ENCODE results near the gene GPX6.
"Not testable (repeated sequence)": the region's sequence is repeated elsewhere in the genome, so short reads cannot be mapped to it uniquely, and the experiment has no call there.

GPX6 gene

GRCh38 chr6:28490205-28490890 lies 25.2 kb downstream of the GPX6 start:
- Histone ChIP-seq H3K36me3 (ENCODE audit: control insufficient read depth, insufficient read depth, low read length) (no peaks in the 10 kb centered on the region), H3K9ac (ENCODE audit: low read depth, low read length) (peak overlapping the region; percentile 56), H3K4me1 (ENCODE audit: control insufficient read depth, insufficient read depth, low read length) (no peaks in the 10 kb centered on the region), H3K4me3 (ENCODE audit: low read depth, low read length) (peak overlapping the region; percentile 81), H3K27me3 (ENCODE audit: control insufficient read depth, insufficient read depth, low read length) (peaks cover 6% of the 10 kb centered on the region), H3K9me3 (ENCODE audit: control insufficient read depth, insufficient read depth, low read length) (no peaks in the 10 kb centered on the region)

DNA sequence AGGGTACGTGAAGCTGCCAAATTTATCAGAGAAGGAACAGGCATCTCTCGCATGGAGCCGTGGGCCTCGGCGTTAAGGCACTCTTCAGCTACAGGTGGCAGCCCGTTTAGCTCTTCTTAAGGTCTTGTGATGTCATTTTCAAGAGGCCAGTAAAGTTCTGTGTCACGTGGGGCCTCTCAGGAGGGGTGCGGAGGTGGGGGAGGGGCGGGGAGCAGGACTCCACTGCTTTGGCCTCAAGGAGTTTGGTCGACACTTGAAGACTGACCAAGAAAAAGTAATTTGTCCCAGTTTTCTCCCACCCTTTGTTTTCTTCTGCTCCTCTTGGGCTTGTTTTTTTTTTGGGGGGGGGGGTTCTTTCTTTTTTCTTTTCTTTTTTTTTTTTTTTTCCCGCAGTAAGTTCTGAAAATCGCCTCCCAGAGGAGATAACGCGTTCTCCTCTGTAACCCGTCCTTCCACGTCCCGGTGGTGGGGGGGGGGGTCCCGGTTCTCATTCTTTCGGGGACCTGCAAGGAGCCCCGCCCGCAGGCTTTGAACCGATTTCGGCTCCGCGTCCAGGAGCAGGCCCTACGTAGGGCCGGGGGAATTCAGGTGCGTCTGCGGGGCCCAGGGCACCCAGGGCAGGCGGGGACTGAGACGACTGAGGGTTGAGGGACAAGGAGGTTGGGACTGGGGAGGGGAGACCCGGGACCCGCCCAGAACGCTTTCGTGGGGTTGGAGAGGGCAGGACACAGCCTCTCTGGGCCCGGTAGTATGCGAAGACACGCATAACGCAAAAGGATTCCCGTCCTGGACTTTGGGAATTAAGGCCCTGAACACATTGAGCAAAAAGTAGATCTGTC lies 26.0 kb downstream of the GPX6 start:
- Histone ChIP-seq H3K4me3 (ENCODE audit: low read depth, low read length) (peak overlapping the region; percentile 81), H3K9ac (ENCODE audit: low read depth, low read length) (peak overlapping the region; percentile 41), H3K36me3 (ENCODE audit: control insufficient read depth, insufficient read depth, low read length) (no peaks in the 10 kb centered on the region)

GRCh38 chr6:28488916-28489365 lies 26.7 kb downstream of the GPX6 start:
- H3K4me1 ChIP-seq (ENCODE audit: control insufficient read depth, insufficient read depth, low read length), result no peaks in the 10 kb centered on the region
- no peaks in the 10 kb centered on the region for H3K9me3 ChIP-seq (ENCODE audit: control insufficient read depth, insufficient read depth, low read length)
- H3K4me3 ChIP-seq (ENCODE audit: low read depth, low read length), result peak overlapping the region; percentile 81
- peaks cover 6% of the 10 kb centered on the region for H3K27me3 ChIP-seq (ENCODE audit: control insufficient read depth, insufficient read depth, low read length)
- no peaks in the 10 kb centered on the region for H3K36me3 ChIP-seq (ENCODE audit: control insufficient read depth, insufficient read depth, low read length)
- no peak overlapping the region for H3K9ac ChIP-seq (ENCODE audit: low read depth, low read length)

More for the DNA sequence above, 26.0 kb downstream of the GPX6 start:
- peaks cover 6% of the 10 kb centered on the region for H3K27me3 ChIP-seq (ENCODE audit: control insufficient read depth, insufficient read depth, low read length)
- H3K9me3 ChIP-seq (ENCODE audit: control insufficient read depth, insufficient read depth, low read length), result no peaks in the 10 kb centered on the region
- H3K4me1 ChIP-seq (ENCODE audit: control insufficient read depth, insufficient read depth, low read length), result no peaks in the 10 kb centered on the region

- H3K9ac ChIP-seq (ENCODE audit: low read depth, low read length), result no peak overlapping the region
- no peaks in the 10 kb centered on the region for H3K9me3 ChIP-seq (ENCODE audit: control insufficient read depth, insufficient read depth, low read length)
- peaks cover 9% of the 10 kb centered on the region for H3K27me3 ChIP-seq (ENCODE audit: control insufficient read depth, insufficient read depth, low read length)
- H3K4me1 ChIP-seq (ENCODE audit: control insufficient read depth, insufficient read depth, low read length), result no peaks in the 10 kb centered on the region
- H3K4me3 ChIP-seq (ENCODE audit: low read depth, low read length), result no peak overlapping the region
- H3K36me3 ChIP-seq (ENCODE audit: control insufficient read depth, insufficient read depth, low read length), result no peaks in the 10 kb centered on the region
These were observed 28.4 kb downstream of the GPX6 start for GRCh38 chr6:28486988-28487742.

- no peaks in the 10 kb centered on the region for H3K9me3 ChIP-seq (ENCODE audit: control insufficient read depth, insufficient read depth, low read length)
- no peak overlapping the region for H3K9ac ChIP-seq (ENCODE audit: low read depth, low read length)
- no peaks in the 10 kb centered on the region for H3K4me1 ChIP-seq (ENCODE audit: control insufficient read depth, insufficient read depth, low read length)
These were observed 29.1 kb downstream of the GPX6 start for GRCh38 chr6:28486533-28486932.

GRCh38 chr6:28485482-28485881 lies 30.1 kb downstream of the GPX6 start:
- Histone ChIP-seq H3K9me3 (ENCODE audit: control insufficient read depth, insufficient read depth, low read length) (no peaks in the 10 kb centered on the region), H3K9ac (ENCODE audit: low read depth, low read length) (no peak overlapping the region), H3K4me1 (ENCODE audit: control insufficient read depth, insufficient read depth, low read length) (no peaks in the 10 kb centered on the region), H3K36me3 (ENCODE audit: control insufficient read depth, insufficient read depth, low read length) (no peaks in the 10 kb centered on the region), H3K4me3 (ENCODE audit: low read depth, low read length) (no peak overlapping the region), H3K27me3 (ENCODE audit: control insufficient read depth, insufficient read depth, low read length) (peaks cover 18% of the 10 kb centered on the region)

More at GRCh38 chr6:28486533-28486932, 29.1 kb downstream of the GPX6 start:
- Histone ChIP-seq H3K36me3 (ENCODE audit: control insufficient read depth, insufficient read depth, low read length) (no peaks in the 10 kb centered on the region), H3K4me3 (ENCODE audit: low read depth, low read length) (no peak overlapping the region), H3K27me3 (ENCODE audit: control insufficient read depth, insufficient read depth, low read length) (peaks cover 15% of the 10 kb centered on the region)

- Histone ChIP-seq H3K27me3 (ENCODE audit: control insufficient read depth, insufficient read depth, low read length) (peaks cover 22% of the 10 kb centered on the region), H3K4me3 (ENCODE audit: low read depth, low read length) (no peak overlapping the region), H3K9ac (ENCODE audit: low read depth, low read length) (no peak overlapping the region), H3K4me1 (ENCODE audit: control insufficient read depth, insufficient read depth, low read length) (no peaks in the 10 kb centered on the region), H3K9me3 (ENCODE audit: control insufficient read depth, insufficient read depth, low read length) (no peaks in the 10 kb centered on the region), H3K36me3 (ENCODE audit: control insufficient read depth, insufficient read depth, low read length) (no peaks in the 10 kb centered on the region)
These were observed 35.2 kb downstream of the GPX6 start for GRCh38 chr6:28480253-28480932.

- Histone ChIP-seq H3K9ac (ENCODE audit: low read depth, low read length) (no peak overlapping the region), H3K36me3 (ENCODE audit: control insufficient read depth, insufficient read depth, low read length) (no peaks in the 10 kb centered on the region), H3K27me3 (ENCODE audit: control insufficient read depth, insufficient read depth, low read length) (peaks cover 22% of the 10 kb centered on the region), H3K9me3 (ENCODE audit: control insufficient read depth, insufficient read depth, low read length) (no peaks in the 10 kb centered on the region), H3K4me1 (ENCODE audit: control insufficient read depth, insufficient read depth, low read length) (no peaks in the 10 kb centered on the region), H3K4me3 (ENCODE audit: low read depth, low read length) (peak overlapping the region; percentile 41)
These were observed 37.1 kb downstream of the GPX6 start for GRCh38 chr6:28478518-28478917.

DNA sequence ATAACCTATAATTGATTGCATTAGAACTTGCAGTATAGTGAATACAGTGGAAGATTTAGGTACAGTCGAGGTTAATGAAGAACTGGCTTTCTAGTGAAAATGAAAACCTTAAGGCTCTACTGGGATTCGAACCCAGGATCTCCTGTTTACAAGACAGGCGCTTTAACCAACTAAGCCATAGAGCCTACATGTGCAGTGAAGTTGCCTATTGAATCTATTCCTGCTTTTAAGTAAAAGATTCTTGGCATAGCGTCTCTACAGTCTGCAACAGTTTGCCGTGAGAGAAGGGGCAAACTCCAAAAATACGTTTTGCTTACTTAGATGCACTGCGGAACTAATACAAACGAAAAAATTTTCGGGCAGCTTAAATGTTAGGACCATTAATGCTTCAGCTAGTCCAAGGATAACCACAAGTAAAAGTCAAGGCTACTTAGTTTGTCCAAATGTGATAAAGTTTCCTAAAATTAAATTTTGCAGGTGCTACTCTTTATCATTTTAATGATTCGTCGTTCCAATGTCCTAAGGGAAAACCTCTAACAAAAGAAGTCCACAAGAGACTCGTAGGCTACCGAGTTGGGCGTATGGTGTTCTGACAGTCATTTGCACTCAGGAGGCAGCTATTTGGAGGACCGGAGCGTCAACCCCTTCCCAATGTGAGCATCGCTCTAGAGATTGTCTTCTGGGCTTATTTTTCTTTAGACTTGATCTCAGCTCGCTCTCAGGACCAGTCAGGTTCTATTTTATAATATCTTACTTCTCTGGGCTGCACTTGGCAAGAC lies 41.0 kb downstream of the GPX6 start:
- Histone ChIP-seq H3K27me3 (ENCODE audit: control insufficient read depth, insufficient read depth, low read length) (peaks cover 2% of the 10 kb centered on the region), H3K4me1 (ENCODE audit: control insufficient read depth, insufficient read depth, low read length) (no peaks in the 10 kb centered on the region), H3K9me3 (ENCODE audit: control insufficient read depth, insufficient read depth, low read length) (no peaks in the 10 kb centered on the region), H3K9ac (ENCODE audit: low read depth, low read length) (no peak overlapping the region), H3K36me3 (ENCODE audit: control insufficient read depth, insufficient read depth, low read length) (no peaks in the 10 kb centered on the region), H3K4me3 (ENCODE audit: low read depth, low read length) (peak overlapping the region; percentile 72)

GRCh38 chr6:28469153-28469745 lies 46.3 kb downstream of the GPX6 start:
- not testable (repeated sequence) for H3K27me3 ChIP-seq (ENCODE audit: control insufficient read depth, insufficient read depth, low read length); H3K9me3 ChIP-seq (ENCODE audit: control insufficient read depth, insufficient read depth, low read length); H3K9ac ChIP-seq (ENCODE audit: low read depth, low read length); H3K4me3 ChIP-seq (ENCODE audit: low read depth, low read length); H3K4me1 ChIP-seq (ENCODE audit: control insufficient read depth, insufficient read depth, low read length); H3K36me3 ChIP-seq (ENCODE audit: control insufficient read depth, insufficient read depth, low read length)
